K562 (cell line): Measurements from ENCODE around the gene PRSS27. TPM values are rescaled to one million over a fixed set of nuclear protein-coding genes. Genes with fewer than 3 reads are reported as not detected.

Source experiments
- CXXC5 ChIP-seq: fragments of 250-450 bp; sonication (Bioruptor Pico); IDR thresholded peaks from 2 replicates; pipeline ENCODE4 v1.8.0; 2022; ENCODE audit warnings: inconsistent platforms, mild to moderate bottlenecking, moderate library complexity
- E2F5 ChIP-seq: sonication (generic); formaldehyde crosslinking; IDR thresholded peaks from 2 replicates; pipeline ENCODE4 v1.8.0; 2022; ENCODE audit warnings: mild to moderate bottlenecking, missing genetic modification reagents
- HNRNPUL1 ChIP-seq: fragments of 200-400 bp; formaldehyde crosslinking; IDR thresholded peaks from 2 replicates; pipeline ENCODE4 v1.6.1; 2017; ENCODE audit warnings: low read length
- KDM2B ChIP-seq: fragments of 250-450 bp; sonication (Bioruptor Pico); IDR thresholded peaks from 2 replicates; pipeline ENCODE4 v1.8.0; 2021; ENCODE audit warnings: mild to moderate bottlenecking, moderate library complexity
- NFE2 ChIP-seq: IDR thresholded peaks from 2 replicates; pipeline ENCODE4 v1.6.1; 2014; ENCODE audit warnings: antibody characterized with exemption, low read depth
- NR2C2 ChIP-seq, 2 experiments: fragments of 200-800 bp in 1 of 2; sonication (Bioruptor generic) in 1 of 2; sonication (generic) in 1 of 2; formaldehyde crosslinking in 1 of 2; IDR thresholded peaks; 2 replicates each; pipeline versions ENCODE4 v1.6.1 to v1.8.0; 2016 to 2022; ENCODE audit warnings: mild to moderate bottlenecking in 1 of 2, missing compliant biosample characterization in 1 of 2, missing genetic modification characterization in 1 of 2, missing genetic modification reagents in 1 of 2
- PHB ChIP-seq: fragments of 250-450 bp; sonication (Bioruptor Pico); IDR thresholded peaks from 2 replicates; pipeline ENCODE4 v1.5.0; 2021
- SFPQ ChIP-seq: fragments of 200-400 bp; formaldehyde crosslinking; IDR thresholded peaks from 2 replicates; pipeline ENCODE4 v1.6.1; 2017; ENCODE audit warnings: mild to moderate bottlenecking, low read depth, low read length, moderate library complexity
- SRSF1 ChIP-seq: fragments of 200-400 bp; formaldehyde crosslinking; IDR thresholded peaks from 2 replicates; pipeline ENCODE4 v1.6.1; 2017; ENCODE audit warnings: mild to moderate bottlenecking, low read depth, low read length, moderate library complexity
- TEAD2 ChIP-seq: fragments of 450-650 bp; IDR thresholded peaks from 2 replicates; pipeline ENCODE4 v1.6.1; 2016; ENCODE audit warnings: missing genetic modification characterization, control low read depth, missing compliant biosample characterization
- ZBTB1 ChIP-seq: sonication (generic); formaldehyde crosslinking; IDR thresholded peaks from 2 replicates; pipeline ENCODE4 v1.8.1; 2023; ENCODE audit warnings: missing genetic modification reagents, low read depth, mild to moderate bottlenecking, borderline replicate concordance
- ZBTB49 ChIP-seq: sonication (generic); formaldehyde crosslinking; IDR thresholded peaks from 2 replicates; pipeline ENCODE4 v1.8.0; 2022; ENCODE audit warnings: missing genetic modification reagents, mild to moderate bottlenecking, borderline replicate concordance
- polyA plus RNA-seq, 8 experiments: library from polyadenylated mRNA; depleted of rRNA in 4 of 8; stranded (reverse) in 5 of 8; unstranded in 3 of 8; fragments of >200 nt; fragmentation: Nextera tagmentation in 2 of 8; fragmentation: Illumina TruSeq in 1 of 8; extraction: Ambion mirVana in 2 of 8; extraction: Trizol in 1 of 8; gene quantifications; 2 replicates each; pipeline versions ENCODE4 v1.2.1 to v1.2.3, GENCODE V29; 2011 to 2014; ENCODE audit warnings: inconsistent platforms in 1 of 8, missing spikeins in 1 of 8
- total RNA-seq, 7 experiments: library from RNA; depleted of rRNA in 6 of 7; stranded (reverse); fragments of >200 nt in 6 of 7; fragmentation: Illumina TruSeq in 2 of 7; extraction: Trizol in 2 of 7; gene quantifications; 2 replicates each; pipeline versions ENCODE4 v1.2.1 to v1.2.3, GENCODE V29; 2011 to 2021; ENCODE audit warnings: low replicate concordance in 1 of 7
- TF ChIP-seq, protein P1 (sequence below): IDR thresholded peaks from 3 replicates; pipeline ENCODE4 v1.6.1; 2011; ENCODE audit warnings: borderline replicate concordance, mild to moderate bottlenecking, moderate library complexity; ENCODE audit not compliant: insufficient read length; ENCODE audit errors: extremely low read depth
- TF ChIP-seq, protein P2 (sequence below): fragments of 450-650 bp; IDR thresholded peaks from 2 replicates; pipeline ENCODE4 v1.6.1; 2016

Gene PRSS27
- total and polyA plus RNA-seq, 9 of the 15 experiments (the other 6 are each of a cell fraction or from before 2014, with no cell fraction given): 0.09 to 0.20 (median 0.17) TPM; not detected in 5

DNA sequence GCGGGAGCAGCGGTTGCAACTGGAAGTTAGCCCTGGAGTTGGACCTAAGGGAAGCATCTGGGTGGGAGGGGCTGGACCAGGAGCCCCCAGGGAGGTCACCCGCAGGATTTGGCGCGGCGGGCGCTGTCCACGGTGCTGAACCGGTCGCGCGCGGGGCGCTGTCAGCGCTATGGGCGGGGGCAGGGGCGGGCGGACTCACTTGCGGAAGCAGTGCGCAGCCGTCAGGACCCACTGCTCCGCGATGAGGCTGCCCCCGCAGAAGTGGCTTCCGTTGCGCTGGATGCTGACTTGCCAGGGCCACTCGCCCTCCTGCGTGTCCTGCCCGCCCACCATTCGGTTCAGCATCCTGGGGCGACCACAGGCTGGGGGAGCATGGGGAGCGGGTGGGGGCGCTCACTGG, 4.5 kb downstream of the PRSS27 start (continued):
- TF ChIP-seq, protein P1, sequence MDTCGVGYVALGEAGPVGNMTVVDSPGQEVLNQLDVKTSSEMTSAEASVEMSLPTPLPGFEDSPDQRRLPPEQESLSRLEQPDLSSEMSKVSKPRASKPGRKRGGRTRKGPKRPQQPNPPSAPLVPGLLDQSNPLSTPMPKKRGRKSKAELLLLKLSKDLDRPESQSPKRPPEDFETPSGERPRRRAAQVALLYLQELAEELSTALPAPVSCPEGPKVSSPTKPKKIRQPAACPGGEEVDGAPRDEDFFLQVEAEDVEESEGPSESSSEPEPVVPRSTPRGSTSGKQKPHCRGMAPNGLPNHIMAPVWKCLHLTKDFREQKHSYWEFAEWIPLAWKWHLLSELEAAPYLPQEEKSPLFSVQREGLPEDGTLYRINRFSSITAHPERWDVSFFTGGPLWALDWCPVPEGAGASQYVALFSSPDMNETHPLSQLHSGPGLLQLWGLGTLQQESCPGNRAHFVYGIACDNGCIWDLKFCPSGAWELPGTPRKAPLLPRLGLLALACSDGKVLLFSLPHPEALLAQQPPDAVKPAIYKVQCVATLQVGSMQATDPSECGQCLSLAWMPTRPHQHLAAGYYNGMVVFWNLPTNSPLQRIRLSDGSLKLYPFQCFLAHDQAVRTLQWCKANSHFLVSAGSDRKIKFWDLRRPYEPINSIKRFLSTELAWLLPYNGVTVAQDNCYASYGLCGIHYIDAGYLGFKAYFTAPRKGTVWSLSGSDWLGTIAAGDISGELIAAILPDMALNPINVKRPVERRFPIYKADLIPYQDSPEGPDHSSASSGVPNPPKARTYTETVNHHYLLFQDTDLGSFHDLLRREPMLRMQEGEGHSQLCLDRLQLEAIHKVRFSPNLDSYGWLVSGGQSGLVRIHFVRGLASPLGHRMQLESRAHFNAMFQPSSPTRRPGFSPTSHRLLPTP: no peak
- TF ChIP-seq NR2C2 (CRISPR knock-in tag; IDR thresholded peaks at IDR 0.05): peak; percentile 60
- TF ChIP-seq NR2C2 (tag; IDR thresholded peaks at IDR 0.05): no peak
- no peak for TF ChIP-seq E2F5 (CRISPR knock-in tag)
- no peak for TF ChIP-seq NFE2
- TF ChIP-seq ZBTB49 (CRISPR knock-in tag): 0 out of 2 replicates have a peak, but pooled peaks have one; percentile 42
- no peak for TF ChIP-seq HNRNPUL1
- no peak for TF ChIP-seq SFPQ
- no peak for TF ChIP-seq KDM2B (CRISPR knock-in tag)
- no peak for TF ChIP-seq SRSF1
- TF ChIP-seq ZBTB1 (CRISPR knock-in tag): peak; percentile 43; the same call in 1 of the 2 replicates
- TF ChIP-seq, protein P2, sequence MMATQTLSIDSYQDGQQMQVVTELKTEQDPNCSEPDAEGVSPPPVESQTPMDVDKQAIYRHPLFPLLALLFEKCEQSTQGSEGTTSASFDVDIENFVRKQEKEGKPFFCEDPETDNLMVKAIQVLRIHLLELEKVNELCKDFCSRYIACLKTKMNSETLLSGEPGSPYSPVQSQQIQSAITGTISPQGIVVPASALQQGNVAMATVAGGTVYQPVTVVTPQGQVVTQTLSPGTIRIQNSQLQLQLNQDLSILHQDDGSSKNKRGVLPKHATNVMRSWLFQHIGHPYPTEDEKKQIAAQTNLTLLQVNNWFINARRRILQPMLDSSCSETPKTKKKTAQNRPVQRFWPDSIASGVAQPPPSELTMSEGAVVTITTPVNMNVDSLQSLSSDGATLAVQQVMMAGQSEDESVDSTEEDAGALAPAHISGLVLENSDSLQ: no peak
- no peak for TF ChIP-seq TEAD2 (tag)
- TF ChIP-seq PHB (CRISPR knock-in tag): no peak
- peak; percentile 59 for TF ChIP-seq CXXC5 (CRISPR knock-in tag)
